ENCODE data around the gene GOLGA2. TPM values are rescaled to one million over a fixed set of nuclear protein-coding genes. Genes with fewer than 3 reads are reported as not detected.
A peak's percentile ranks its signal among the peaks of the same experiment; 100 is the strongest.

The GOLGA2 gene
- total and polyA plus RNA-seq, 2 of the 13 experiments (the other 11 are each of a cell fraction or from before 2014, with no cell fraction given): 45.3 to 45.8 TPM

- peak; percentile 43; the same call in 1 of the 2 replicates for TF ChIP-seq ZNF256 (CRISPR knock-in tag; conservative IDR thresholded peaks at IDR 0.05)
- no peak for TF ChIP-seq CSRNP2 (CRISPR knock-in tag; conservative IDR thresholded peaks at IDR 0.05; ENCODE audit: low read depth)
- peak; percentile 85 for TF ChIP-seq SALL2 (CRISPR knock-in tag; IDR thresholded peaks at IDR 0.05)
- no peak for TF ChIP-seq MLLT10 (CRISPR knock-in tag; IDR thresholded peaks at IDR 0.05)
- TF ChIP-seq MAZ (IDR thresholded peaks at IDR 0.05; ENCODE audit: borderline replicate concordance, low read depth, low read length): peak; percentile 66
- TF ChIP-seq MAZ (CRISPR knock-in tag; IDR thresholded peaks at IDR 0.05; ENCODE audit: low read depth): 0 out of 2 replicates have a peak, but pooled peaks have one; percentile 51
- TF ChIP-seq ZNF775 (CRISPR knock-in tag; IDR thresholded peaks at IDR 0.05; ENCODE audit: borderline replicate concordance): no peak
- no peak for TF ChIP-seq CHD4 (IDR thresholded peaks at IDR 0.05; ENCODE audit: borderline replicate concordance, low read length)
- no peak for TF ChIP-seq ZNF296 (CRISPR knock-in tag; conservative IDR thresholded peaks at IDR 0.05)
- peak; percentile 97 for TF ChIP-seq YEATS4 (CRISPR knock-in tag; IDR thresholded peaks at IDR 0.05; ENCODE audit: borderline replicate concordance)
- no peak for TF ChIP-seq ONECUT2 (CRISPR knock-in tag; IDR thresholded peaks at IDR 0.05)
- peak; percentile 29; the same call in 1 of the 2 replicates for TF ChIP-seq SATB2 (CRISPR knock-in tag; IDR thresholded peaks at IDR 0.05)
- TF ChIP-seq ELF1 (CRISPR knock-in tag; IDR thresholded peaks at IDR 0.05): peak; percentile 81
- TF ChIP-seq TOPORS (CRISPR knock-in tag; IDR thresholded peaks at IDR 0.05): no peak
- no peak for TF ChIP-seq ESRRA (CRISPR knock-in tag; IDR thresholded peaks at IDR 0.05; ENCODE audit: low read depth)
- peak; percentile 66; the same call in 1 of the 2 replicates for TF ChIP-seq PBX3 (CRISPR knock-in tag; IDR thresholded peaks at IDR 0.05; ENCODE audit: borderline replicate concordance)
- peak; percentile 100 for TF ChIP-seq MXI1 (IDR thresholded peaks at IDR 0.05; ENCODE audit: borderline replicate concordance, low read depth, low read length)
- TF ChIP-seq ZNF512B (CRISPR knock-in tag; IDR thresholded peaks at IDR 0.05; ENCODE audit: borderline replicate concordance): no peak
- TF ChIP-seq ZNF660 (CRISPR knock-in tag; IDR thresholded peaks at IDR 0.05; ENCODE audit: borderline replicate concordance, low read depth): no peak
- peak; percentile 79; the same call in 1 of the 2 replicates for TF ChIP-seq ZSCAN25 (CRISPR knock-in tag; IDR thresholded peaks at IDR 0.05)
- peak; percentile 47; the same call in 1 of the 2 replicates for TF ChIP-seq NCOR1 (IDR thresholded peaks at IDR 0.05; ENCODE audit: borderline replicate concordance, low read length)
- TF ChIP-seq, protein P1, sequence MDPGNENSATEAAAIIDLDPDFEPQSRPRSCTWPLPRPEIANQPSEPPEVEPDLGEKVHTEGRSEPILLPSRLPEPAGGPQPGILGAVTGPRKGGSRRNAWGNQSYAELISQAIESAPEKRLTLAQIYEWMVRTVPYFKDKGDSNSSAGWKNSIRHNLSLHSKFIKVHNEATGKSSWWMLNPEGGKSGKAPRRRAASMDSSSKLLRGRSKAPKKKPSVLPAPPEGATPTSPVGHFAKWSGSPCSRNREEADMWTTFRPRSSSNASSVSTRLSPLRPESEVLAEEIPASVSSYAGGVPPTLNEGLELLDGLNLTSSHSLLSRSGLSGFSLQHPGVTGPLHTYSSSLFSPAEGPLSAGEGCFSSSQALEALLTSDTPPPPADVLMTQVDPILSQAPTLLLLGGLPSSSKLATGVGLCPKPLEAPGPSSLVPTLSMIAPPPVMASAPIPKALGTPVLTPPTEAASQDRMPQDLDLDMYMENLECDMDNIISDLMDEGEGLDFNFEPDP (CRISPR knock-in tag; conservative IDR thresholded peaks at IDR 0.05): no peak
- TF ChIP-seq MBD4 (IDR thresholded peaks at IDR 0.05; ENCODE audit: borderline replicate concordance, low read length): no peak
These were observed 46.8 kb upstream of the GOLGA2 start, which contains the start of the genes COQ4 and TRUB2 (continued) for GRCh38 chr9:128322404-128323211.

All from HepG2 (cell line).